ENCODE data around the gene KIF16B.
A peak's percentile ranks its signal among the peaks of the same experiment; 100 is the strongest.
"Not testable (repeated sequence)": the region's sequence is repeated elsewhere in the genome, so short reads cannot be mapped to it uniquely, and the experiment has no call there.

KIF16B gene

DNA sequence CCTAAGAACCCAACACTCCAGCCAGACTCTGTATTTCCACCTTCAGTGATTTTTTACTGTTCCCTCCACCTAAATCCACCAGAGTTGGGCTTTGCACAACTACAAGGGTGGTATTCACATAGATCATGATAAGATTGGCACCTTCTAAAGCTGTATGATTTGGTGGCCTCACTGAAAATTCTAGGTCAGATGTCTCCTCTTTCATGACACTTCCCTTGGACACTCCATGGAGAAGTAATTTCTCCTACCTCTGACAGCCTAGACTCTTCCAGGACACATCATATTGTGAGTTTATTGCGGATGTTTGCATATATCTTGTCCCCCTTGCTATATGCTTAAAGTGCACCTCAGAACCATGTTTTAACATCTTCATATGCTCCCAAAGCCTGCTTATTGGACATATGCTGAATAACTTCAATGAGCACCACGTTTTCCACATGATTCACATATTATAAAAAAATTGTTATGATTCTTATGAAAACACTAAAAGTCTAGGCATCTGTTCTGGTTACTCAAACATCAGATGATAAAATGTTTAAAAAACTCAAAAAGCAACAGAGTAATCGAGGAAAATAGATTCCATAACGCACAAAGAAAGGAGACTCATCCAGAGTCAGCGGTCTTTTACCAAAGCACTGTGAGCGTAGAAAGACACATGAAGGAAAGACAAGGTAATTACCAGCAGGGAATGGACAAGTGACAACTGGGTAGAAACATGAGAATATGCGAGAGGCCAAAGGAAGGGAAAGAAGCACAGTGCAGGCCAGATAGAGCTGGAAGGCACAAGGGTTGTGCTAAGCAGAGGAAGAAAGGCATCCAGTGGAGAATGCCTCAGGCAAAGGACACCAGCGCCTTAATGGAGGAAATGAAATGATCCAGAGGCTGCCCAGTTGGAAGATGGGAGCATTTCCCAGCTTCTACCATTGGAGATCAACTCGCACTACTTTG, 46.5 kb downstream of the KIF16B start:
- DNase-seq (ENCODE audit: low read depth in 2 of 3, low spot score in 1 of 3): no peak

DNA sequence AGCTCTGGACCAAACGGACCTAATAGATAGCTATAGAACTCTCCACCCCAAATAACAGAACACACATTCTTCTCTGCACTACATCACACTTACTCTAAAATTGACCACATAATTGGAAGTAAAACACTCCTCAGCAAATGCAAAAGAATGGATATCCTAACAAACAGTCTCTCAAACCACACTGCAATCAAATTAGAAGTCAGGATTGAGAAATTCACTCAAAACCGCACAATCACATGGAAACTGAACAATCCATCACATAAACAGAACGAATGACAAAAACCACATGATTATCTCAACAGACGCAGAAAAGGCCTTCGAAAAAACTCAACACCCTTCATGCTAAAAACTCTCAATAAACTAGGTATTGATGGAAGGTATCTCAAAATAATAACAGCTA, 50.6 kb downstream of the KIF16B start:
- DNase-seq (ENCODE audit: low read depth in 2 of 3, low spot score in 1 of 3): not testable (repeated sequence)

GRCh38 chr20:16520154-16520553, 53.1 kb downstream of the KIF16B start:
- no peak for DNase-seq (ENCODE audit: low read depth in 2 of 3, low spot score in 1 of 3)

DNA sequence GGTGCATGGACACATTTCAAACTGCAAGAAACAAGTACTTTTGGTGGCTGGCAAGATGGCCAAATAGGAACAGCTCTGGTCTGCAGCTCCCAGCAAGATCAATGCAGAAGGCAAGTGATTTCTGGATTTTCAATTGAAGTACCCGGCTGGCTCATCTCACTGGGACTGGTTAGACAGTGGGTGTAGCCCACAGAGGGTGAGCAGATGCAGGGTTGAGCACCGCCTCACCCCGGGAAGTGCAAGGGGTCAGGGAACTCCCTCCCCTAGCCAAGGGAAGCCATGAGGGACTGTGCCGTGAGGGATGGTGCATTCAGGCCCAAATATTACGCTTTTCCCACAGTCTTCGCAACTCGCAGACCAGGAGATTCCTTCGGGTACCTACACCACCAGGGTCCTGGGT, 53.6 kb downstream of the KIF16B start:
- DNase-seq (ENCODE audit: low read depth in 2 of 3, low spot score in 1 of 3): not testable (repeated sequence)

- no peak for DNase-seq (ENCODE audit: low read depth in 2 of 3, low spot score in 1 of 3)
These were observed 54.5 kb downstream of the KIF16B start for GRCh38 chr20:16518784-16519084.

DNA sequence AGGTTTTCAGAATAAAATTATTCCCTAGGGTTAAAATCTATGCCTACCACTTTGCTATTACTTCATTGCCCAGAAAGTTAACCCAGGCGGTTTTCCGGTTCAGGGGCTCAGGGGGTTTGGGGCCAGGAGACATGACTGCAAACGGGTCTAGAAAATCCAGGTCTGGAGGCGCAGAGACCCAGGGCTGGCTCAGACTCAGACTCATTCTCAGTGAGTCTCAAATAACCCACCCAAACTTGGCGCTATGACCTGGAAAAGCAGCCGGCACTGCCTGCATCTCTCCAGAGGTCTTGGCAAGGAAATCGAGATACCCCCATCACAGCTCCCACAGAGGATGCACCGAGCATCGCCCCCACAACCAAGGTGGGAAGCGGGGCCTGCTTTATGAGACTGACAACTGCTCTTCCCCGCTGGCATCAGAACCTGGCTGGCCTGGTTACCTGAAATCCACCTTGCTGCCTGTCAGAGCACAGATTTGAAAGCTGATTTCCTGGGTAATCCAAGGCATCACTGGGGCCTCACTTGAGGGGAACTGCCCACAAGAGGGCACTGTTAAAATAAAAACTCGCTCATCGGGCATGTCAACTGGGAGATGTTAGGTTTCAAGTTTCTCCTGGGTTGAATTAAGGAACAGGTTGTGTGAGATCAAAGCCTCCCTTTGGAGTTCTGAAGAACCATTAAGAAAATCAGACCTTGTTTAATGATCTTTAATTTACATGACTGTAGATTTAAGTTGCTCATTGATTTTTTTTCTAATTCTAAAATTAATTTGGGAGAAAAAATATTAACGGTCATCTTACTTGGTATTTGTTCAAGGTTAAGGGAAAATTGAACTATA, 55.1 kb downstream of the KIF16B start:
- peak; percentile 1 to 7 (median 2) for DNase-seq (ENCODE audit: low read depth in 2 of 3, low spot score in 1 of 3)

DNA sequence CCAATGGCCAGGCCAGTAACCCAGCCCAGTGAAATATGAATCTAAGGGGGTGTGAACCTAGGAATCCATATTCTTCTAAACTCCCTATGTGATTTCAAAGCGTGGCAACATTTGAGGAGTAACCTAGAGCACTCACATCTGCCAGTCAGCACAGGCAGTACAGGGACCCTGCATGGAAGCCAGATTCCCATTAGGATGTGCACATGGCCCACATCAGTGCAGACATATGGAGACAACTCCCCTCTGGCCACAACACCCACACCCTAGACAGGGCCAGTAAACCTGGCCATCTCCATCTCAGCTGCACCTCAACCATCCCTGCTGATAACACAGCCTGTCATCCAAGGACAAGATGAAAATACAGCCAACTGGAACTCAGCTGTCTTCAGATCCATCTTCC, 56.5 kb downstream of the KIF16B start:
- DNase-seq (ENCODE audit: low read depth in 2 of 3, low spot score in 1 of 3): no peak

DNA sequence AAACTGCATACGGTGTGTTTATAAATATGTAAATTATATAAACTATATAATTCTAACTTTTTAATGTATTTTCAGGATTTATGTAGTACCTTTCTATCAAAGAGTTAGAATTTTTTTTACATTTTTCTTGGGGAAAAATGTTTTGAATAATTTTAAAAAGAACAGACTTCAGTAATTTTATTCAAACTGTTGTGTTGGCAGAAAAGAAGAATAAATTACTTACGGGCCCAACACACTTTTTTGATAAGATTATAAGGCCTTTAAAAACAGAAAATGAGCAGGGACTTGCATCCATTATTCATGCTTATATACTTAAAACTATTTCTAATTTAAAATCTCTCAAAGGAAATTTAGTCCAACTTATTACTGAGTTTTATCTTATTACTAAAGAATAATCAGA, 58.2 kb downstream of the KIF16B start:
- DNase-seq (ENCODE audit: low read depth in 2 of 3, low spot score in 1 of 3): no peak

DNA sequence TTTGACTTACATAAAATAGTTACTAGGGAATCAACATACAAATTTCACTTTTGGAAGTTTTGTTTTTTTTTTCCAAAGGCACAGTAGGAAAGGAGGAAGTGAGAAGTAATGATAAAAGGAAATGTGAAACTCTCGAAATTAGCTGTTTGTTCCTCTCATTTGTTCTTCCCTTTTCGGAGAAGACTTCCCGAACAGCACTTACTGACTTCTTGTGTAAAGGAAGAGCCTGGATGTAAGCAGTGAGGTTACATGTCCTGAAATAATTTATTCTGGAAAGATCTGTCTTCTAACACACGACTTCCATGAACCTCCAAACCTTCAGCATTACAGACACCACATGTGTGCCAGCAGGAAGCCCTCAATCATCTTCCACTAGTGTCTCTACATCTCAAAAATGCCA, 59.1 kb downstream of the KIF16B start:
- DNase-seq (ENCODE audit: low read depth in 2 of 3, low spot score in 1 of 3): no peak

DNA sequence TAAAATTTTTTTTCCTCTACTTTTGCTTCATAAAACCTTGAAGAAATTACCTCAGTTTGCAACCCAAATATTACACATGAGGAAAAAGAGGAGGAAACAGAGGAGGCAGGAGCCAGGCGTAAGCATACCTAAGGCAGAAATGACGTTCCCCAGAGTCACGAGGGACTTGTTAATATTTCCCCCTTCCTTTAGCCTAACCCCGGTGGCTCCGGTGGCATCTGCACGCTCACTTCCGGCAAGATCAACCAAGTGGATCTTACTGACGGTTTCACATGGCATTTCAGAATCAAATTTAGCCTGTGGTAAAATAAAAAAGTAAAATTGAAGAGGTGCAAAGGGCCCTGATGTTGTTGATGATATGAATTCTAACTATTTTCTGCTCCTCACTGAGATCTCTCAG, 67.4 kb downstream of the KIF16B start:
- no peak for DNase-seq (ENCODE audit: low read depth in 2 of 3, low spot score in 1 of 3)

DNA sequence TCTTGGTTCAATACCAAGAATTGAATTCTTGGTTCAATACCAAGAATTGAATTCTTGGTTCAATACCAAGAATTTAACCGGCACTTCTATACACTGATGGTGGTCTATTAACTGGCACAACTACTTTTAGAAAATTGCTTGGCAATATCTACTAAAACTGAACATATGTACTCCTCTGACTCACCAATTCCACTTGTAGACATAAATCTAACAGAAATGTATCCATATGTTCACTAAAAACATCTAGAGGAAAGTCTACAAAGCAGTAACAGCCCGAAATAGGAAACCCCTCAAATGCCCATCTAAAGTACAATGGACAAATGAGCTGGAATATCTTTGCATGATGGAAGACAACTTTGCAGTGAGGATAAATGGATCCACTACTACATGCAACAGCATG, 71.9 kb downstream of the KIF16B start:
- DNase-seq (ENCODE audit: low read depth in 2 of 3, low spot score in 1 of 3): no peak

DNA sequence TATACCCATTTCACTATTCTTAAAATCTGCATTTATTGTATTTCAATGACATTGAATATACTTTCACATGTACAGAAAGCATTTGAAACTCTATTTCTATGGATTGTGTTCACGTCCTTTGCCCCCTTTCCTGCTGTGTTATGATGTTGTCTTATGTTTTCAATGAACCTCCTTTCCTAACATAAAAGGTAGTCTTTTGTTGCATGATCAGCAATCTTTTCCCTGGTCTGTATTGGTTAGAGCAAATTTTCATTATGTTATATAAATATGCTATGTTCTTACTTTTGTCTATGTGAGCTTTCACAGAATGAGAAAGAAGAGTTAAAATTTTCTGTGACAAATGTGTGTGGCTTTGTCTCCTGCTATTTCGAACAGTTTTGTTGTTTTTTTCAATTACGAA, 73.1 kb downstream of the KIF16B start:
- no peak for DNase-seq (ENCODE audit: low read depth in 2 of 3, low spot score in 1 of 3)

GRCh38 chr20:16498526-16499253, 74.6 kb downstream of the KIF16B start:
- no peak for DNase-seq (ENCODE audit: low read depth in 2 of 3, low spot score in 1 of 3)

DNA sequence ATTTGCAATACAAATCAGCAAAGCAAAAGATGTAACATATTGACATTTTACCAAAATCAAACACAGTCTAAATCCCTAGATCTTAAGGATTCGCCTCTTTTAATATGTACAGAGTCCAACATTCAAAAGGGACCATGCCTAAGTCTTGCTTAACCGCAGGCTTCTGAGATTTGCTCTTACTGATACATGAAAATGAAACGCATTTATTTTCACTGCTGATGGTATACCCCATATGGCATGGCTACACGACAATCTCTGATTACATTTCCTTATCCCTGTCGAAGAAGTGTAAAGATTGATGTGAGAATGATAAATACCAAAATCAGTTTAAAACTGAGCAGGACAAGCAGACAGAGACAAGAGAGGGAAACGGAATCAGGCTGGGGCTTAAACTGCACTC, 75.4 kb downstream of the KIF16B start:
- DNase-seq (ENCODE audit: low read depth in 2 of 3, low spot score in 1 of 3): no peak

GRCh38 chr20:16493486-16493885, 79.8 kb downstream of the KIF16B start:
- no peak for DNase-seq (ENCODE audit: low read depth in 2 of 3, low spot score in 1 of 3)

GRCh38 chr20:16491294-16491905, 81.8 kb downstream of the KIF16B start:
- DNase-seq (ENCODE audit: low read depth in 2 of 3, low spot score in 1 of 3): no peak

DNA sequence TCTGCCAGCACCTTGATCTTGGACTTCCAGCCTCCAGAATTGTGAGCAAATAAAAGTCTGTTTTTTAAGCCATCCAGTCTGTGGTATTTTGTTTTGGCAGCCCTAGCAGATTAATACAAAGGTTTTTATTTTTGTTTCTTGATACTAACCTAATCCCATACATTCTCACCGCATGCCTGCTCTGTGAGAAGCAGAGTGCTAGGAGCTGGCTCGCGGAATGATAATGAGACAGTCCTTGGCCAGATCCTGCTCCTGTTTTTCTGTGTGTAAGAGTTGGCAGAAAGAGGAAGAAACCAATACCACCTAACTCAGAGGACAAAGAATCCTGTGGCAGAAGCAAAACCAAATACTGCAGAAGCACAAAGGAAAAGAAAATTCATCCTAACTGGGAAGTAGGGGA, 82.6 kb downstream of the KIF16B start:
- no peak for DNase-seq (ENCODE audit: low read depth in 2 of 3, low spot score in 1 of 3)

- DNase-seq (ENCODE audit: low read depth in 2 of 3, low spot score in 1 of 3): no peak
These were observed 84.6 kb downstream of the KIF16B start for GRCh38 chr20:16488616-16489015.

GRCh38 chr20:16488086-16488485, 85.2 kb downstream of the KIF16B start:
- no peak for DNase-seq (ENCODE audit: low read depth in 2 of 3, low spot score in 1 of 3)

DNA sequence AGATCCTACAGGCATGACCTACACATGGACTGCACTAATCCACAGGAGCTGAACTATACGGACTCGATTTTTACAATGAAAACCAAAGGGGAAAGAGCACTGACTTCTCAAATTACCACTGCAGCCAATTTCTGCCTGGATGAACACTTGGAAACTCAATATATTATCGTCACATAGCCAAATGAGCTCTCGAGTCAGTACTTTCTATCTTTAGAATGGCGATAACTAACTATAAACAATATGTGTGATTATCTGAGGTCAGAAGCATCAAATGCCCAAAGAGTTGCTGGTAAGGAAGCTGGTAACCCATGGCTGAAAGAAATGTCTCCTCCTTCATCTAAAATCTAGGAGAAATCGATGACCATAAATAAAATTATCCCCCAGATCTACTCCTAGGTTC, 86.7 kb downstream of the KIF16B start:
- DNase-seq (ENCODE audit: low read depth in 2 of 3, low spot score in 1 of 3): no peak

DNA sequence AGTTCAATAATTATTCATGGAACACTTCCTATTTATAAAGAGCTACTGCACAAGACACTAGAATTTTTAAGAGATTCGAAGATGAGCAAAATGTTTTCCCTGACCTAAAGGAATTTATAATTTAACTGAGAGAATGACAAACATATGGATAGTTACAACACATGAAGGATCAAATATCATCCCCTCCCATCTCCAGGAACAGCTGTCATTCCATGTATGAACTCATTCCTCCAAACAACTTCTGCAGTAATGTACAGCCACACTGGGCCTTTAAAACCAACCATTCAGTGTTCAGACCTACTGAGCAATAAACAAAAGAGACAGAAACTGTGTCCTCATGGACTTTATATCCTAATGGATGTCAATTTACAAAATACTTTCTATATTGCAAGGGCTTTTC, 87.8 kb downstream of the KIF16B start:
- DNase-seq (ENCODE audit: low read depth in 2 of 3, low spot score in 1 of 3): no peak

Data from stimulated activated CD4-positive, alpha-beta T cell treated with anti-CD3 and anti-CD28 coated beads, Interleukin-12 subunit alpha, Interleukin-12 subunit beta, amount 100 ng/mL, for 48 hours (primary cell).